ENCODE data around the gene CAND1.

CAND1 gene

GRCh38 chr12:67268896-67269632 lies at the start of gene CAND1:
Gene CAND1, plus strand, starts transcription at chr12:67269358. Its CDS starts 360 bp downstream, at chr12:67269718.
- no peaks in the 10 kb centered on the region for H3K9me3 ChIP-seq (ENCODE audit: control insufficient read depth, insufficient read depth, low read length)
- no peaks in the 10 kb centered on the region for H3K27me3 ChIP-seq (ENCODE audit: control insufficient read depth, insufficient read depth, low read length)
- peak within 1 kb of the TSS; percentile 99 for H3K27ac ChIP-seq (ENCODE audit: low read depth, low read length)
- H3K9ac ChIP-seq (ENCODE audit: low read depth, low read length), result peak within 1 kb of the TSS; percentile 92
- H3K36me3 ChIP-seq (ENCODE audit: control insufficient read depth, insufficient read depth, low read length), result peaks cover 5% of the 10 kb centered on the region
- peaks cover 25% of the 10 kb centered on the region for H3K4me1 ChIP-seq (ENCODE audit: control insufficient read depth, insufficient read depth, low read length)
- peak within 1 kb of the TSS; percentile 93 for H3K4me3 ChIP-seq (ENCODE audit: low read depth, low read length)

DNA sequence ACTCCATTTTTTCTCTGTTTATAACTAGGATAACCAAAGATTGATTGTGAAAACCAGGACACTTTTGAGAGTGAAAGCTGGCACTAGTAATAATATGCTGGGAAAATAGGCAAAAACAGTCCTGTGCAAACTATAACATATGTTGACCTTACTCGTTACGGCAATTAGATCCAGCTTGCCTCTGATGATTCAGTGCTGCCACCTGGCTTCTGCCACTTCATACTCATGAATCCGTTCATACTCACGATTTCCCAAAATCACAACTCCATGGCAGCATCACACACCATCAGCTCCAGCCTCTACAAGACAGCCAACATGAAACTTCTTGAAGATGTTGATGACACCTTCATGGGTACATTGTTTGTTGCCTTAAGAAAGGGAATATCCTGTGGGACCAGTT lies 49.1 kb upstream of the CAND1 start:
- Histone ChIP-seq H3K9ac (ENCODE audit: low read depth, low read length) (no peak overlapping the region), H3K4me3 (ENCODE audit: low read depth, low read length) (no peak overlapping the region), H3K4me1 (ENCODE audit: control insufficient read depth, insufficient read depth, low read length) (peaks cover 7% of the 10 kb centered on the region), H3K27ac (ENCODE audit: low read depth, low read length) (no peak overlapping the region), H3K27me3 (ENCODE audit: control insufficient read depth, insufficient read depth, low read length) (no peaks in the 10 kb centered on the region), H3K9me3 (ENCODE audit: control insufficient read depth, insufficient read depth, low read length) (no peaks in the 10 kb centered on the region), H3K36me3 (ENCODE audit: control insufficient read depth, insufficient read depth, low read length) (no peaks in the 10 kb centered on the region)

GRCh38 chr12:67222302-67222701 lies 46.9 kb upstream of the CAND1 start:
- Histone ChIP-seq H3K27ac (ENCODE audit: low read depth, low read length) (no peak overlapping the region), H3K4me1 (ENCODE audit: control insufficient read depth, insufficient read depth, low read length) (peaks cover 7% of the 10 kb centered on the region), H3K4me3 (ENCODE audit: low read depth, low read length) (no peak overlapping the region), H3K9me3 (ENCODE audit: control insufficient read depth, insufficient read depth, low read length) (no peaks in the 10 kb centered on the region), H3K9ac (ENCODE audit: low read depth, low read length) (no peak overlapping the region), H3K36me3 (ENCODE audit: control insufficient read depth, insufficient read depth, low read length) (no peaks in the 10 kb centered on the region), H3K27me3 (ENCODE audit: control insufficient read depth, insufficient read depth, low read length) (no peaks in the 10 kb centered on the region)

DNA sequence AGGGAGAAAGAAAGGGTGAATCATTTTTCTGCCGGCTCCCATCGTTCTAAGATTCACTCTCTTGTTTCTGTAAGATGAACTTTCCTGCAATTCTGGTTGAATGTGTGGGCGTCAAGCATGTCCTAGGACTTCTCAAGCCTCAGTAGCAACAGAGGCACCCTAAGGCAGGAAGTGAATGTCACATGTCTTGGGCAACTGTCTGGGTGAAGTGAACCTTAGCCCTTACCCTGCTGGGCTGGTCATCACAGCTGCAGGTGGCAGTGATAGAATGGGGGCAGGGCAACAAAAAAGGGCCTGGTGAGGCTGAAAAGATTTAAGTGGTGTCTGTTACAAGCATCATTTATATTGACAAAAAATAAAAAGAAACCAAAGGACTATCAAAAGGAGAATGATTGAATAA lies 45.9 kb upstream of the CAND1 start:
- H3K4me3 ChIP-seq (ENCODE audit: low read depth, low read length), result no peak overlapping the region
- no peak overlapping the region for H3K9ac ChIP-seq (ENCODE audit: low read depth, low read length)
- no peaks in the 10 kb centered on the region for H3K9me3 ChIP-seq (ENCODE audit: control insufficient read depth, insufficient read depth, low read length)
- no peak overlapping the region for H3K27ac ChIP-seq (ENCODE audit: low read depth, low read length)
- H3K27me3 ChIP-seq (ENCODE audit: control insufficient read depth, insufficient read depth, low read length), result no peaks in the 10 kb centered on the region
- peaks cover 7% of the 10 kb centered on the region for H3K4me1 ChIP-seq (ENCODE audit: control insufficient read depth, insufficient read depth, low read length)
- no peaks in the 10 kb centered on the region for H3K36me3 ChIP-seq (ENCODE audit: control insufficient read depth, insufficient read depth, low read length)

GRCh38 chr12:67237231-67237630 lies 31.9 kb upstream of the CAND1 start:
- Histone ChIP-seq H3K27me3 (ENCODE audit: control insufficient read depth, insufficient read depth, low read length) (no peaks in the 10 kb centered on the region), H3K27ac (ENCODE audit: low read depth, low read length) (peak overlapping the region; percentile 38), H3K4me3 (ENCODE audit: low read depth, low read length) (no peak overlapping the region), H3K36me3 (ENCODE audit: control insufficient read depth, insufficient read depth, low read length) (no peaks in the 10 kb centered on the region), H3K9me3 (ENCODE audit: control insufficient read depth, insufficient read depth, low read length) (no peaks in the 10 kb centered on the region), H3K9ac (ENCODE audit: low read depth, low read length) (no peak overlapping the region), H3K4me1 (ENCODE audit: control insufficient read depth, insufficient read depth, low read length) (peaks cover 12% of the 10 kb centered on the region)

- no peak overlapping the region for H3K27ac ChIP-seq (ENCODE audit: low read depth, low read length)
- no peak overlapping the region for H3K4me3 ChIP-seq (ENCODE audit: low read depth, low read length)
- H3K36me3 ChIP-seq (ENCODE audit: control insufficient read depth, insufficient read depth, low read length), result no peaks in the 10 kb centered on the region
- H3K9ac ChIP-seq (ENCODE audit: low read depth, low read length), result no peak overlapping the region
- H3K9me3 ChIP-seq (ENCODE audit: control insufficient read depth, insufficient read depth, low read length), result no peaks in the 10 kb centered on the region
- peaks cover 12% of the 10 kb centered on the region for H3K4me1 ChIP-seq (ENCODE audit: control insufficient read depth, insufficient read depth, low read length)
- no peaks in the 10 kb centered on the region for H3K27me3 ChIP-seq (ENCODE audit: control insufficient read depth, insufficient read depth, low read length)
These were observed 30.1 kb upstream of the CAND1 start for GRCh38 chr12:67239061-67239460.

DNA sequence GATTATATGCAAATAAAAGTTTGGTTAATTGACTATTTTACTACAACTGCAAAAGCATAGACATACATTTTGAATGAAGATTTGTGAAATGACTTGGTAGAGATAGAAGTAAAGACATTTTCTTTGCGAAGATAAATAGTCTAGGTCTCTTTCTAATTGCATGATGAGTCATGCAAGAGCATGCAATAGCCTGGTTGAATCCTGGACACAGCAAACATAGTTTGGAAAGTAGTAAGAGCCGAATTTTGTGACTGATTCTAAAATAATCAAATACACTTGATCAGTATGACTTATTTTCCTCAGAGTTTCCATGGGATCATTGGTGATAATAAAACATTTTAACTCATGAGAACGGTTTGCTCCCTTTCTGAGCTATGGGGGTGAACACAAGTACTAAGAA lies 27.7 kb upstream of the CAND1 start:
- Histone ChIP-seq H3K4me3 (ENCODE audit: low read depth, low read length) (no peak overlapping the region), H3K27me3 (ENCODE audit: control insufficient read depth, insufficient read depth, low read length) (no peaks in the 10 kb centered on the region), H3K9me3 (ENCODE audit: control insufficient read depth, insufficient read depth, low read length) (no peaks in the 10 kb centered on the region), H3K4me1 (ENCODE audit: control insufficient read depth, insufficient read depth, low read length) (peaks cover 12% of the 10 kb centered on the region), H3K9ac (ENCODE audit: low read depth, low read length) (no peak overlapping the region), H3K36me3 (ENCODE audit: control insufficient read depth, insufficient read depth, low read length) (no peaks in the 10 kb centered on the region), H3K27ac (ENCODE audit: low read depth, low read length) (no peak overlapping the region)

DNA sequence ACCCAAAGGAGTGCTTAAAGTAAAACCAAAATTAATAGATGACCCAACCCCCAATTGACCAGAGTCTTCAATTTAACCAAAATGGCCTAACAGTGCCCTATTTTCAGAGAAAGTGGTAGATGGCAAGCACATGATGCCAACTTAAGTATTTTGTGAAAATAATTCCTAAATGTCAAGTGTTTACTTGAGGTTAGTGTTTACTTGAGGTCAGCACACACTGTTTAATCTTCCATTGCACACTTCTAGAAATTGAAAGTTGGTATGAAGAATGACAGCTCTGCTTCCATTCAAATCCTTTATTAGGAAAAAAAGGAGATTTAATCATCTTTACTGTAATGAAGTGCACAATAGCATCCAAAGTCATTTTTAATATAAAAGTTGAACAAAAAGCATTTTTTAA lies 25.9 kb upstream of the CAND1 start:
- H3K27ac ChIP-seq (ENCODE audit: low read depth, low read length), result no peak overlapping the region
- H3K27me3 ChIP-seq (ENCODE audit: control insufficient read depth, insufficient read depth, low read length), result no peaks in the 10 kb centered on the region
- no peak overlapping the region for H3K9ac ChIP-seq (ENCODE audit: low read depth, low read length)
- H3K4me1 ChIP-seq (ENCODE audit: control insufficient read depth, insufficient read depth, low read length), result no peaks in the 10 kb centered on the region
- no peaks in the 10 kb centered on the region for H3K36me3 ChIP-seq (ENCODE audit: control insufficient read depth, insufficient read depth, low read length)
- H3K9me3 ChIP-seq (ENCODE audit: control insufficient read depth, insufficient read depth, low read length), result no peaks in the 10 kb centered on the region
- H3K4me3 ChIP-seq (ENCODE audit: low read depth, low read length), result no peak overlapping the region

- H3K27ac ChIP-seq (ENCODE audit: low read depth, low read length), result no peak overlapping the region
- no peaks in the 10 kb centered on the region for H3K27me3 ChIP-seq (ENCODE audit: control insufficient read depth, insufficient read depth, low read length)
- H3K4me3 ChIP-seq (ENCODE audit: low read depth, low read length), result no peak overlapping the region
- no peaks in the 10 kb centered on the region for H3K9me3 ChIP-seq (ENCODE audit: control insufficient read depth, insufficient read depth, low read length)
- no peak overlapping the region for H3K9ac ChIP-seq (ENCODE audit: low read depth, low read length)
- H3K36me3 ChIP-seq (ENCODE audit: control insufficient read depth, insufficient read depth, low read length), result no peaks in the 10 kb centered on the region
- no peaks in the 10 kb centered on the region for H3K4me1 ChIP-seq (ENCODE audit: control insufficient read depth, insufficient read depth, low read length)
These were observed 23.6 kb upstream of the CAND1 start for GRCh38 chr12:67245571-67245970.

GRCh38 chr12:67251012-67251411 lies 18.1 kb upstream of the CAND1 start:
- H3K27ac ChIP-seq (ENCODE audit: low read depth, low read length), result no peak overlapping the region
- H3K27me3 ChIP-seq (ENCODE audit: control insufficient read depth, insufficient read depth, low read length), result no peaks in the 10 kb centered on the region
- no peaks in the 10 kb centered on the region for H3K36me3 ChIP-seq (ENCODE audit: control insufficient read depth, insufficient read depth, low read length)
- H3K9ac ChIP-seq (ENCODE audit: low read depth, low read length), result no peak overlapping the region
- no peak overlapping the region for H3K4me3 ChIP-seq (ENCODE audit: low read depth, low read length)
- no peaks in the 10 kb centered on the region for H3K4me1 ChIP-seq (ENCODE audit: control insufficient read depth, insufficient read depth, low read length)
- H3K9me3 ChIP-seq (ENCODE audit: control insufficient read depth, insufficient read depth, low read length), result no peaks in the 10 kb centered on the region

DNA sequence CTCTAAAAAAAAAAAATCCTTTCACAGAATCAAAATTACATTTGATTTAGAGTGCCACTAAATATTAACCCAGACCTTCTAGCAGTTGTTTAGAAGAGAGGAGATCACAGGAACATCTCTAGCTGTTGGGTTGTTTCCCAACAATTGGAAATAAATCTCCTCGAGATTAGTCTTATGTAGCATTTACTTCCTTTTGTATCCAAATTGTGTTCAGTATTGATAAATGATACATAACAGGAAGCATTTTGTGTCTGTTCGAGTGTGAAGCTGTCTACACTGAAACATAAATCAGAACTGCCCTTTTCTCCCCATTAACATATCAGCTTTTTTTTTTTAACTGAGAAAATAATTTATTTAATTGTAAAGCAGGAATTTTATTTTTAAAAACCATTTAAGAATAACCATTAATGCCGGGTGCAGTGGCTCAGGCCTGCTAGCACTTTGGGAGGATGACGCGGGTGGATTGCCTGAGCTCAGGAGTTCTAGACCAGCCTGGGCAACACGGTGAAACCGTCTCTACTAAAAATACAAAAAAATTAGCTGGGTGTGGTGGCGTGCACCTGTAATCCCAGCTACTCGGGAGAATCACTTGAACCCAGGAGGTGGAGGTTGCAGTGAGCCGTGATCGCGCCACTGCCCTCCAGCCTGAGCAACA lies 14.7 kb upstream of the CAND1 start:
- no peaks in the 10 kb centered on the region for H3K27me3 ChIP-seq (ENCODE audit: control insufficient read depth, insufficient read depth, low read length)
- no peaks in the 10 kb centered on the region for H3K36me3 ChIP-seq (ENCODE audit: control insufficient read depth, insufficient read depth, low read length)
- no peak overlapping the region for H3K4me3 ChIP-seq (ENCODE audit: low read depth, low read length)
- no peaks in the 10 kb centered on the region for H3K4me1 ChIP-seq (ENCODE audit: control insufficient read depth, insufficient read depth, low read length)
- H3K27ac ChIP-seq (ENCODE audit: low read depth, low read length), result no peak overlapping the region
- no peak overlapping the region for H3K9ac ChIP-seq (ENCODE audit: low read depth, low read length)
- no peaks in the 10 kb centered on the region for H3K9me3 ChIP-seq (ENCODE audit: control insufficient read depth, insufficient read depth, low read length)

All from HUES48 (cell line).